NCI-H1436 treated with DMSO at 0.1 percent for 48 hours (cell line): Measurements from ENCODE around the gene TMEM179.
"Not testable (repeated sequence)": the region's sequence is repeated elsewhere in the genome, so short reads cannot be mapped to it uniquely, and the experiment has no call there.

Source experiments
- DNase-seq: peaks from one replicate; lab custom pipeline; 2025; lab: John Stamatoyannopoulos, UW

TMEM179 gene

GRCh38 chr14:104637546-104638003 is 33.0 kb upstream of the TMEM179 start:
- DNase-seq, result no peak

- DNase-seq, result not testable (repeated sequence)
Observed at GRCh38 chr14:104636846-104637545, 32.4 kb upstream of the TMEM179 start.

- DNase-seq, result no peak
Observed at GRCh38 chr14:104636131-104636530, 31.6 kb upstream of the TMEM179 start.

- DNase-seq, result no peak
Observed at GRCh38 chr14:104635717-104636116, 31.1 kb upstream of the TMEM179 start.

GRCh38 chr14:104634886-104635570 is 30.5 kb upstream of the TMEM179 start:
- no peak for DNase-seq

- no peak for DNase-seq
Observed at GRCh38 chr14:104634138-104634760, 29.7 kb upstream of the TMEM179 start.

- no peak for DNase-seq
Observed at GRCh38 chr14:104633276-104634137, 28.9 kb upstream of the TMEM179 start.

GRCh38 chr14:104632781-104633180 is 28.2 kb upstream of the TMEM179 start:
- DNase-seq, result no peak

GRCh38 chr14:104624939-104625338 is 20.4 kb upstream of the TMEM179 start:
- DNase-seq, result no peak

GRCh38 chr14:104614126-104614812 is 9.7 kb upstream of the TMEM179 start:
- DNase-seq, result no peak

GRCh38 chr14:104611881-104612280 is 7.3 kb upstream of the TMEM179 start:
- DNase-seq, result no peak

- no peak for DNase-seq
Observed at GRCh38 chr14:104610749-104611310, 6.3 kb upstream of the TMEM179 start.

GRCh38 chr14:104609666-104610065 is 5.1 kb upstream of the TMEM179 start:
- no peak for DNase-seq

- no peak for DNase-seq
Observed at GRCh38 chr14:104603711-104604401, 716 bp downstream of the TMEM179 start.

- no peak for DNase-seq
Observed at GRCh38 chr14:104602933-104603325, 1.6 kb downstream of the TMEM179 start.

GRCh38 chr14:104602315-104602932 is 2.1 kb downstream of the TMEM179 start:
- DNase-seq, result no peak

GRCh38 chr14:104601786-104602185 is 2.8 kb downstream of the TMEM179 start:
- DNase-seq, result no peak

GRCh38 chr14:104600805-104601204 is 3.8 kb downstream of the TMEM179 start:
- DNase-seq, result no peak

- no peak for DNase-seq
Observed at GRCh38 chr14:104600141-104600643, 4.4 kb downstream of the TMEM179 start.

- no peak for DNase-seq
Observed at GRCh38 chr14:104599446-104599845, 5.1 kb downstream of the TMEM179 start.
